Stimulated activated CD4-positive, alpha-beta T cell treated with anti-CD3 and anti-CD28 coated beads, Interleukin-15, amount 100 ng/mL, for 24 hours (primary cell): ENCODE measurements around the gene SLC30A10.
"Not testable (repeated sequence)": the region's sequence is repeated elsewhere in the genome, so short reads cannot be mapped to it uniquely, and the experiment has no call there.

Experiments
- DNase-seq: peaks from one replicate; pipeline ENCODE4 v3.0.0-alpha.2; 2020

Gene SLC30A10

DNA sequence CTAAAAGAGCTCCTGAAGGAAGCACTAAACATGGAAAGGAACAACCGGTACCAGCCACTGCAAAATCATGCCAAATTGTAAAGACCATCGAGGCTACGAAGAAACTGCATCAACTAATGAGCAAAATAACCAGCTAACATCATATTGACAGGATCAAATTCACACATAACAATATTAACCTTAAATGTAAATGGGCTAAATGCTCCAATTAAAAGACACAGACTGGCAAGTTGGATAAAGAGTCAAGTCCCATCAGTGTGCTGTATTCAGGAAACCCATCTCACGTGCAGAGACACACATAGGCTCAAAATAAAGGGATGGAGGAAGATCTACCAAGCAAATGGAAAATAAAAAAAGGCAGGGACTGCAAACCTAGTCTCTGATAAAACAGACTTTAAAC is 39.7 kb downstream of the SLC30A10 start:
- not testable (repeated sequence) for DNase-seq

DNA sequence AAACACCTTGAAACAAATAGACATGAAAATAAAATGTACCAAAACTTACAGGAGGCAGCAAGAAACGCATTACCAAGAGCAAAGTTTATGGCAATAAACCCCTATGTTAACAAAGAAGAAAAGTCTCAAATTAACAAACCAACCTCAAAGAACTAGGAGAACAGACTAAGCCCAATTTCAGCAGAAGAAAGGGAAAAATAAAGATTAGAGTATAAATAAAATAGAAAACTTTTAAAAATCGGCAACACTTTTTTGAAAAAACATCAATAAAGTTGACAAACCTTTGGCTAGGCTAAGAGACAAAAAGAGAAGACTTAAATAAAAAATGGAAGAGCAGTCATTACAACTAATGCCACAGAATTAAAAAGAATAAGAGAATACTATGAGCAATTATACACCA is 42.7 kb downstream of the SLC30A10 start:
- no peak for DNase-seq

GRCh38 chr1:219883400-219884332 is 44.7 kb downstream of the SLC30A10 start:
- DNase-seq = no peak

GRCh38 chr1:219882755-219883154 is 45.6 kb downstream of the SLC30A10 start:
- no peak for DNase-seq

- DNase-seq = no peak
Observed at GRCh38 chr1:219882096-219882495, 46.3 kb downstream of the SLC30A10 start.

- DNase-seq = no peak
Observed at GRCh38 chr1:219880765-219881457, 47.4 kb downstream of the SLC30A10 start.

DNA sequence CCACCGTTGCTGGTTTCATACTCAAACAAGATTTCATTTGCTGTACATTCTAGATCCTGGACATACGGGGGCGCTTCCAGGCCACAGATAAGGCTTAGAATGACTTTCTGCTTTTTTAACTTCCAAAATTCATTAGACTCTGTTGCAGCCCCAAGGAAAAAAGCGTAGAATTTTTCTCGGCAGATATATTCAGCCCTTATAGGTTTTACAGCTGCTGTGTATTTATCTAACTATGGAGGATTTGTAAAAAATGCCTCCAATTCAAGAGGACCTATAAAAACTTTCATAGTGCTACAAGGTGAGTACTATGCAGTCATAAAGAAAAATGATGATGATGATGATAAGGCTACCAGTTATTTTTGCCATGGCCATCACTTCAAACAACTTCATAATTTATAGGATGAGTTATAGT is 51.6 kb downstream of the SLC30A10 start:
- DNase-seq = no peak

- no peak for DNase-seq
Observed at GRCh38 chr1:219875860-219876259, 52.5 kb downstream of the SLC30A10 start.

GRCh38 chr1:219872538-219872937 is 55.8 kb downstream of the SLC30A10 start:
- DNase-seq = not testable (repeated sequence)

DNA sequence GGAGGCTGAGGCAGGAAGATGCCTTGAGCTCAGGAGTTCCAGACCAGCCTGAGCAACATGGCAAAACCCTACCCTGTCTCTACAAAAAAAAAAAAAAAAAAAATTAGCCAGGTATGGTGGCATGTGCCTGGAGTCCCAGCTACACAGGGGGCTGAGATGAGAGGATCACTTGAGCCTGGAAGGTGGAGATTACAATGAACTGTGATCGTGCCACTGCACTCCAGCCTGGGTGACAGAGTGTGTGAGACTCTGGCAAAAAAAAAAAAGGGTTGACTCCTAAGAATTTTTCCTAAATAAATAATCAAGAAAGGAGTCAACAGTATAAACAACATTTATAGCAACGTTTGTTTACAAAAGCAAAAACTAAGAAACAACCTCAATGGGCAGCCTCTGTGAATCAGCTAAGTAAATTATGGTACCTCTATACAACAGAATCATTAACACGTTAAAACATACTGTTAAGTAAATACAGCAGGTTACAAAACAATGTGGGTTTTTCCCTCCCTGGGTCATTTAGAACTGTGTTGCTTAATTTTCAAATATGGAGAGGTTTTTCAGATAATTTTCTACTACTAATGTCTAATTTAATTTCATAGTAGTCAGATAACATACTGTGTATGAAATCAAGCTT is 56.8 kb downstream of the SLC30A10 start:
- no peak for DNase-seq

DNA sequence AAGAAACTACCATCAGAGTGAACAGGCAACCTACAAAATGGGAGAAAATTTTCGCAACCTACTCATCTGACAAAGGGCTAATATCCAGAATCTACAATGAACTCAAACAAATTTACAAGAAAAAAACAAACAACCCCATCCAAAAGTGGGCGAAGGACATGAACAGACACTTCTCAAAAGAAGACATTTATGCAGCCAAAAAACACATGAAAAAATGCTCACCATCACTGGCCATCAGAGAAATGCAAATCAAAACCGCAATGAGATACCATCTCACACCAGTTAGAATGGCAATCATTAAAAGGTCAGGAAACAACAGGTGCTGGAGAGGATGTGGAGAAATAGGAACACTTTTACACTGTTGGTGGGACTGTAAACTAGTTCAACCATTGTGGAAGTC is 59.7 kb downstream of the SLC30A10 start:
- not testable (repeated sequence) for DNase-seq
